HepG2 (cell line): ENCODE results near the gene ADAMTSL4. TPM values are rescaled to one million over a fixed set of nuclear protein-coding genes. Genes with fewer than 3 reads are reported as not detected.
A peak's percentile ranks its signal among the peaks of the same experiment; 100 is the strongest.

Experiments
- ATF1 ChIP-seq: IDR thresholded peaks from 2 replicates; pipeline ENCODE4 v1.6.1; 2016; ENCODE audit warnings: mild to moderate bottlenecking, control low read depth
- GLI4 ChIP-seq: sonication (generic); formaldehyde crosslinking; IDR thresholded peaks from 2 replicates; pipeline ENCODE4 v1.5.1; 2020; ENCODE audit warnings: missing genetic modification reagents, mild to moderate bottlenecking, moderate library complexity, borderline replicate concordance
- GTF3A ChIP-seq: sonication (generic); formaldehyde crosslinking; conservative IDR thresholded peaks from 2 replicates; pipeline ENCODE4 v1.4.0; 2020; ENCODE audit warnings: mild to moderate bottlenecking, missing genetic modification reagents
- KDM6A ChIP-seq: IDR thresholded peaks from 2 replicates; pipeline ENCODE4 v1.6.1; 2016; ENCODE audit warnings: low read depth
- MEF2D ChIP-seq: sonication (generic); formaldehyde crosslinking; IDR thresholded peaks from 2 replicates; pipeline ENCODE4 v1.5.1; 2020; ENCODE audit warnings: mild to moderate bottlenecking, missing genetic modification reagents
- RARA ChIP-seq: IDR thresholded peaks from 2 replicates; pipeline ENCODE4 v1.6.1; 2016; ENCODE audit warnings: missing genetic modification reagents, missing compliant biosample characterization
- REL ChIP-seq: sonication (generic); formaldehyde crosslinking; conservative IDR thresholded peaks from 2 replicates; pipeline ENCODE4 v1.8.0; 2022; ENCODE audit warnings: mild to moderate bottlenecking, missing genetic modification reagents, moderate library complexity
- REXO4 ChIP-seq: sonication (generic); formaldehyde crosslinking; IDR thresholded peaks from 2 replicates; pipeline ENCODE4 v1.8.0; 2022; ENCODE audit warnings: missing genetic modification reagents, mild to moderate bottlenecking, borderline replicate concordance
- TGIF2 ChIP-seq: IDR thresholded peaks from 2 replicates; pipeline ENCODE4 v1.6.1; 2016; ENCODE audit warnings: control low read depth, missing compliant biosample characterization
- YY1 ChIP-seq: IDR thresholded peaks from 2 replicates; pipeline ENCODE4 v1.6.1; 2011; ENCODE audit warnings: low read length, low read depth, moderate library complexity, mild to moderate bottlenecking; ENCODE audit not compliant: insufficient read depth, insufficient replicate concordance
- ZBTB38 ChIP-seq: sonication (generic); formaldehyde crosslinking; IDR thresholded peaks from 2 replicates; pipeline ENCODE4 v1.5.1; 2020; ENCODE audit warnings: mild to moderate bottlenecking, missing genetic modification reagents
- ZNF251 ChIP-seq: sonication (generic); formaldehyde crosslinking; IDR thresholded peaks from 2 replicates; pipeline ENCODE4 v1.9.0; 2021; ENCODE audit warnings: mild to moderate bottlenecking, missing genetic modification reagents
- ZNF33A ChIP-seq: sonication (generic); formaldehyde crosslinking; IDR thresholded peaks from 2 replicates; pipeline ENCODE4 v1.5.1; 2020; ENCODE audit warnings: missing genetic modification reagents, mild to moderate bottlenecking, moderate library complexity, borderline replicate concordance
- ZNF7 ChIP-seq: IDR thresholded peaks from 2 replicates; pipeline ENCODE4 v1.6.1; 2016; ENCODE audit warnings: missing biosample characterization, missing genetic modification reagents
- polyA plus RNA-seq, 8 experiments: library from polyadenylated mRNA; depleted of rRNA in 3 of 8; stranded (reverse) in 7 of 8; unstranded in 1 of 8; fragments of >200 nt; fragmentation: Illumina TruSeq in 4 of 8; extraction: Trizol in 4 of 8; gene quantifications; 2 replicates each; pipeline versions ENCODE4 v1.2.1 to v1.2.3, GENCODE V29; 2011 to 2016; ENCODE audit warnings: low read depth in 4 of 8, missing spikeins in 1 of 8, mixed read lengths in 1 of 8; ENCODE audit not compliant: insufficient read depth in 1 of 8
- total RNA-seq, 5 experiments: library from RNA; depleted of rRNA; stranded (reverse); fragments of >200 nt; fragmentation: Illumina TruSeq; extraction: Trizol; gene quantifications; 2 replicates each; pipeline ENCODE4 v1.2.3, GENCODE V29; 2016; ENCODE audit warnings: low read depth in 1 of 5
- TF ChIP-seq, protein P1 (sequence below): sonication (generic); formaldehyde crosslinking; IDR thresholded peaks from 2 replicates; pipeline ENCODE4 v1.4.0; 2020; ENCODE audit warnings: missing genetic modification reagents
- TF ChIP-seq, protein P2 (sequence below): sonication (generic); formaldehyde crosslinking; IDR thresholded peaks from 2 replicates; pipeline ENCODE4 v1.8.1; 2023; ENCODE audit warnings: missing genetic modification reagents, inconsistent platforms, borderline replicate concordance
- TF ChIP-seq, protein P3 (sequence below): sonication (generic); formaldehyde crosslinking; IDR thresholded peaks from 2 replicates; pipeline ENCODE4 v1.4.0; 2020; ENCODE audit warnings: missing genetic modification reagents, borderline replicate concordance
- TF ChIP-seq, protein P4 (sequence below): sonication (generic); formaldehyde crosslinking; IDR thresholded peaks from 2 replicates; pipeline ENCODE4 v1.4.0; 2020; ENCODE audit warnings: missing genetic modification reagents

Gene ADAMTSL4
- total and polyA plus RNA-seq, 2 of the 13 experiments (the other 11 are each of a cell fraction or from before 2014, with no cell fraction given): 3.9 to 16.4 TPM

DNA sequence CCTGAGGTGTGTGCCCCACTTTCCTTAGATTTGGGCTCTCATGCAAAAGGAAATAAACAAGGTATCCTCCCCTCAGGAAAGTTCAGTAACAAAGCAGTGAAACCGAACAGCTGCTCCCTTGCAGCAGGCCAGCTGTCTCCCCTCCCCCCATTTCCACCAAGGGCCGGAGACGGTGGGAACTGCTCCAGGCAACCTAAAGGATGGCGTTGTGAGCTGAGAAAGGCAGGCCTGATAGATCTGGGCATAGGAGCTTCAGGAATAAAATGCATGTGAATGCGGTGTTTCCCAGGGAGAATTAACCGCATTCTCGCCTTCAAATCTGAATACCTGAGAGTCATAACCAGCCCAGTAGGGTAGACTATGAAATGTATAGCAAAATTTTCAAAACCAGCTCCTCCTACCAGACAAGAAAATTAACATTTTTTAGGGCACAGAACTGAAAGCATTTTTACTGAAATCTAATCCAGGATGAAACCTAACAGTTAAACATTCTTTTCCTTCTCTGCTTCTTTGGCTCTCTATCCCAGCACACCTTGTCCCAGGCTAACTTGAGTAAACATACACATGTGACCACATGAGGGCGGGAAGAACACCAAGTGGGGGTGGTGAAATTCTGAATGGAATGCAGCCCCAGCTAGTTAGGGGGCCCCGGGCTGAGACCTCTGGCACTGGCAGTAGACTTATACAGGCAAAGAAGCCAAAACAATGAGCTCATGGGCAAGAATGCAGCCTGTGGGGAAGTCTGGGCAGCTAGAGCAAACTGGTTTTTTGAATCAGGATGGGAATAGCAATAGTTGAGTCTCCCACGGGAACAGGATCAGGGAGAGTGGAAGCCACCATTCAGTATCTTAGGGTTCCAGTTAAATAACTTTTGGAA lies 18.7 kb downstream of the ADAMTSL4 start (continued):
- TF ChIP-seq, protein P1, sequence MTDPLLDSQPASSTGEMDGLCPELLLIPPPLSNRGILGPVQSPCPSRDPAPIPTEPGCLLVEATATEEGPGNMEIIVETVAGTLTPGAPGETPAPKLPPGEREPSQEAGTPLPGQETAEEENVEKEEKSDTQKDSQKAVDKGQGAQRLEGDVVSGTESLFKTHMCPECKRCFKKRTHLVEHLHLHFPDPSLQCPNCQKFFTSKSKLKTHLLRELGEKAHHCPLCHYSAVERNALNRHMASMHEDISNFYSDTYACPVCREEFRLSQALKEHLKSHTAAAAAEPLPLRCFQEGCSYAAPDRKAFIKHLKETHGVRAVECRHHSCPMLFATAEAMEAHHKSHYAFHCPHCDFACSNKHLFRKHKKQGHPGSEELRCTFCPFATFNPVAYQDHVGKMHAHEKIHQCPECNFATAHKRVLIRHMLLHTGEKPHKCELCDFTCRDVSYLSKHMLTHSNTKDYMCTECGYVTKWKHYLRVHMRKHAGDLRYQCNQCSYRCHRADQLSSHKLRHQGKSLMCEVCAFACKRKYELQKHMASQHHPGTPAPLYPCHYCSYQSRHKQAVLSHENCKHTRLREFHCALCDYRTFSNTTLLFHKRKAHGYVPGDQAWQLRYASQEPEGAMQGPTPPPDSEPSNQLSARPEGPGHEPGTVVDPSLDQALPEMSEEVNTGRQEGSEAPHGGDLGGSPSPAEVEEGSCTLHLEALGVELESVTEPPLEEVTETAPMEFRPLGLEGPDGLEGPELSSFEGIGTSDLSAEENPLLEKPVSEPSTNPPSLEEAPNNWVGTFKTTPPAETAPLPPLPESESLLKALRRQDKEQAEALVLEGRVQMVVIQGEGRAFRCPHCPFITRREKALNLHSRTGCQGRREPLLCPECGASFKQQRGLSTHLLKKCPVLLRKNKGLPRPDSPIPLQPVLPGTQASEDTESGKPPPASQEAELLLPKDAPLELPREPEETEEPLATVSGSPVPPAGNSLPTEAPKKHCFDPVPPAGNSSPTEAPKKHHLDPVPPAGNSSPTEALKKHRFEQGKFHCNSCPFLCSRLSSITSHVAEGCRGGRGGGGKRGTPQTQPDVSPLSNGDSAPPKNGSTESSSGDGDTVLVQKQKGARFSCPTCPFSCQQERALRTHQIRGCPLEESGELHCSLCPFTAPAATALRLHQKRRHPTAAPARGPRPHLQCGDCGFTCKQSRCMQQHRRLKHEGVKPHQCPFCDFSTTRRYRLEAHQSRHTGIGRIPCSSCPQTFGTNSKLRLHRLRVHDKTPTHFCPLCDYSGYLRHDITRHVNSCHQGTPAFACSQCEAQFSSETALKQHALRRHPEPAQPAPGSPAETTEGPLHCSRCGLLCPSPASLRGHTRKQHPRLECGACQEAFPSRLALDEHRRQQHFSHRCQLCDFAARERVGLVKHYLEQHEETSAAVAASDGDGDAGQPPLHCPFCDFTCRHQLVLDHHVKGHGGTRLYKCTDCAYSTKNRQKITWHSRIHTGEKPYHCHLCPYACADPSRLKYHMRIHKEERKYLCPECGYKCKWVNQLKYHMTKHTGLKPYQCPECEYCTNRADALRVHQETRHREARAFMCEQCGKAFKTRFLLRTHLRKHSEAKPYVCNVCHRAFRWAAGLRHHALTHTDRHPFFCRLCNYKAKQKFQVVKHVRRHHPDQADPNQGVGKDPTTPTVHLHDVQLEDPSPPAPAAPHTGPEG (CRISPR knock-in tag): 0 out of 2 replicates have a peak, but pooled peaks have one; percentile 22
- TF ChIP-seq, protein P2, sequence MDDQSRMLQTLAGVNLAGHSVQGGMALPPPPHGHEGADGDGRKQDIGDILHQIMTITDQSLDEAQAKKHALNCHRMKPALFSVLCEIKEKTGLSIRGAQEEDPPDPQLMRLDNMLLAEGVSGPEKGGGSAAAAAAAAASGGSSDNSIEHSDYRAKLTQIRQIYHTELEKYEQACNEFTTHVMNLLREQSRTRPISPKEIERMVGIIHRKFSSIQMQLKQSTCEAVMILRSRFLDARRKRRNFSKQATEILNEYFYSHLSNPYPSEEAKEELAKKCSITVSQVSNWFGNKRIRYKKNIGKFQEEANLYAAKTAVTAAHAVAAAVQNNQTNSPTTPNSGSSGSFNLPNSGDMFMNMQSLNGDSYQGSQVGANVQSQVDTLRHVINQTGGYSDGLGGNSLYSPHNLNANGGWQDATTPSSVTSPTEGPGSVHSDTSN (CRISPR knock-in tag): no peak
- no peak for TF ChIP-seq GLI4 (CRISPR knock-in tag)
- TF ChIP-seq, protein P3, sequence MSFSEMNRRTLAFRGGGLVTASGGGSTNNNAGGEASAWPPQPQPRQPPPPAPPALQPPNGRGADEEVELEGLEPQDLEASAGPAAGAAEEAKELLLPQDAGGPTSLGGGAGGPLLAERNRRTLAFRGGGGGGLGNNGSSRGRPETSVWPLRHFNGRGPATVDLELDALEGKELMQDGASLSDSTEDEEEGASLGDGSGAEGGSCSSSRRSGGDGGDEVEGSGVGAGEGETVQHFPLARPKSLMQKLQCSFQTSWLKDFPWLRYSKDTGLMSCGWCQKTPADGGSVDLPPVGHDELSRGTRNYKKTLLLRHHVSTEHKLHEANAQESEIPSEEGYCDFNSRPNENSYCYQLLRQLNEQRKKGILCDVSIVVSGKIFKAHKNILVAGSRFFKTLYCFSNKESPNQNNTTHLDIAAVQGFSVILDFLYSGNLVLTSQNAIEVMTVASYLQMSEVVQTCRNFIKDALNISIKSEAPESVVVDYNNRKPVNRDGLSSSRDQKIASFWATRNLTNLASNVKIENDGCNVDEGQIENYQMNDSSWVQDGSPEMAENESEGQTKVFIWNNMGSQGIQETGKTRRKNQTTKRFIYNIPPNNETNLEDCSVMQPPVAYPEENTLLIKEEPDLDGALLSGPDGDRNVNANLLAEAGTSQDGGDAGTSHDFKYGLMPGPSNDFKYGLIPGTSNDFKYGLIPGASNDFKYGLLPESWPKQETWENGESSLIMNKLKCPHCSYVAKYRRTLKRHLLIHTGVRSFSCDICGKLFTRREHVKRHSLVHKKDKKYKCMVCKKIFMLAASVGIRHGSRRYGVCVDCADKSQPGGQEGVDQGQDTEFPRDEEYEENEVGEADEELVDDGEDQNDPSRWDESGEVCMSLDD (CRISPR knock-in tag): peak; percentile 51; the same call in 1 of the 2 replicates
- TF ChIP-seq YY1: no peak
- TF ChIP-seq RARA (CRISPR knock-in tag): peak; percentile 45; the same call in 1 of the 2 replicates
- TF ChIP-seq REXO4: no peak
- no peak for TF ChIP-seq ZNF251 (CRISPR knock-in tag)
- TF ChIP-seq GTF3A (CRISPR knock-in tag): no peak
- TF ChIP-seq ZNF33A: no peak
- TF ChIP-seq KDM6A: peak; percentile 63
- TF ChIP-seq ATF1: no peak
- TF ChIP-seq, protein P4, sequence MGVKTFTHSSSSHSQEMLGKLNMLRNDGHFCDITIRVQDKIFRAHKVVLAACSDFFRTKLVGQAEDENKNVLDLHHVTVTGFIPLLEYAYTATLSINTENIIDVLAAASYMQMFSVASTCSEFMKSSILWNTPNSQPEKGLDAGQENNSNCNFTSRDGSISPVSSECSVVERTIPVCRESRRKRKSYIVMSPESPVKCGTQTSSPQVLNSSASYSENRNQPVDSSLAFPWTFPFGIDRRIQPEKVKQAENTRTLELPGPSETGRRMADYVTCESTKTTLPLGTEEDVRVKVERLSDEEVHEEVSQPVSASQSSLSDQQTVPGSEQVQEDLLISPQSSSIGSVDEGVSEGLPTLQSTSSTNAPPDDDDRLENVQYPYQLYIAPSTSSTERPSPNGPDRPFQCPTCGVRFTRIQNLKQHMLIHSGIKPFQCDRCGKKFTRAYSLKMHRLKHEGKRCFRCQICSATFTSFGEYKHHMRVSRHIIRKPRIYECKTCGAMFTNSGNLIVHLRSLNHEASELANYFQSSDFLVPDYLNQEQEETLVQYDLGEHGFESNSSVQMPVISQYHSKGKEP (CRISPR knock-in tag): no peak
- no peak for TF ChIP-seq ZBTB38
- TF ChIP-seq ZNF7 (CRISPR knock-in tag): no peak
- peak; percentile 82 for TF ChIP-seq TGIF2 (CRISPR knock-in tag)
- TF ChIP-seq MEF2D (CRISPR knock-in tag): peak; percentile 52; the same call in 1 of the 2 replicates
- no peak for TF ChIP-seq REL (CRISPR knock-in tag)
